Stimulated activated naive CD8-positive, alpha-beta T cell treated with anti-CD3 and anti-CD28 coated beads, Interleukin-15, amount 100 ng/mL, for 72 hours (primary cell): ENCODE data around the gene SYVN1.
"Not testable (repeated sequence)": the region's sequence is repeated elsewhere in the genome, so short reads cannot be mapped to it uniquely, and the experiment has no call there.

Experiments used
- ATAC-seq: fragments of 150-1000 bp; cut with Tn5 transposase; 2 replicates; pipeline ENCODE4 v1.10.0; 2021; ENCODE audit warnings: mild to moderate bottlenecking, moderate library complexity
- DNase-seq, 2 donors: peaks; one replicate each; pipeline ENCODE4 v3.0.0; 2021 to 2022
- H3K27ac Mint-ChIP-seq, 2 donors: one replicate each; pipeline ENCODE4 v1.8.0; 2022; ENCODE audit warnings: mild to moderate bottlenecking in 2 of 2, mixed read lengths in 2 of 2, moderate library complexity in 2 of 2
- H3K27me3 Mint-ChIP-seq: one replicate; pipeline ENCODE4 v1.8.0; 2022; ENCODE audit warnings: mixed read lengths
- H3K4me1 Mint-ChIP-seq: one replicate; pipeline ENCODE4 v1.8.0; 2022; ENCODE audit warnings: mild to moderate bottlenecking, mixed read lengths
- H3K4me3 Mint-ChIP-seq, 2 donors: one replicate each; pipeline ENCODE4 v1.8.0; 2022; ENCODE audit warnings: mild to moderate bottlenecking in 2 of 2, mixed read lengths in 2 of 2, moderate library complexity in 1 of 2
- H3K9me3 Mint-ChIP-seq, 2 donors: one replicate each; pipeline ENCODE4 v1.8.0; 2022; ENCODE audit warnings: mixed read lengths in 2 of 2

SYVN1 gene

GRCh38 chr11:65121865-65122696, 12.2 kb downstream of the SYVN1 start, which contains the start of the genes FAU and MRPL49:
TSS of gene FAU (minus strand) at chr11:65122134. CDS start at chr11:65121813, 321 bp downstream.
TSS of gene MRPL49 (plus strand) at chr11:65122321. CDS start at chr11:65122347, 26 bp downstream.
- Mint-ChIP-seq H3K27ac (peak within 1 kb of the TSS; percentile 99), H3K9me3 (no peaks in the 10 kb centered on the region), H3K4me1 (peaks cover 78% of the 10 kb centered on the region), H3K27me3 (no peaks in the 10 kb centered on the region), H3K4me3 (peak within 1 kb of the TSS; percentile 94 to 100)
- DNase-seq = peak; percentile 98 to 99
- ATAC-seq = peak; percentile 90

GRCh38 chr11:65121447-65121864, 12.9 kb downstream of the SYVN1 start:
- H3K4me1 Mint-ChIP-seq = peaks cover 78% of the 10 kb centered on the region
- peak in 1 of 2 donors; percentile 52 for DNase-seq
- no peaks in the 10 kb centered on the region for H3K9me3 Mint-ChIP-seq
- H3K4me3 Mint-ChIP-seq = peak overlapping the region; percentile 94 to 100
- peak overlapping the region; percentile 99 for H3K27ac Mint-ChIP-seq
- no peak for ATAC-seq
- no peaks in the 10 kb centered on the region for H3K27me3 Mint-ChIP-seq

- no peak for DNase-seq
- ATAC-seq = no peak
- peak overlapping the region; percentile 99 for H3K27ac Mint-ChIP-seq
- peak overlapping the region; percentile 94 to 100 for H3K4me3 Mint-ChIP-seq
- H3K27me3 Mint-ChIP-seq = no peaks in the 10 kb centered on the region
- H3K4me1 Mint-ChIP-seq = peaks cover 80% of the 10 kb centered on the region
- H3K9me3 Mint-ChIP-seq = no peaks in the 10 kb centered on the region
Observed at GRCh38 chr11:65120831-65121230, 13.5 kb downstream of the SYVN1 start.

GRCh38 chr11:65119670-65119995, 14.7 kb downstream of the SYVN1 start:
- Mint-ChIP-seq H3K27me3 (no peaks in the 10 kb centered on the region), H3K4me1 (peaks cover 82% of the 10 kb centered on the region), H3K27ac (peak overlapping the region; percentile 31 to 67), H3K9me3 (no peaks in the 10 kb centered on the region), H3K4me3 (peak overlapping the region in 1 of 2 donors; percentile 100)
- DNase-seq (no peak), ATAC-seq (no peak)

- H3K4me1 Mint-ChIP-seq = peaks cover 81% of the 10 kb centered on the region
- H3K27ac Mint-ChIP-seq = peak overlapping the region; percentile 31 to 85
- ATAC-seq, H3K27me3 Mint-ChIP-seq, DNase-seq, H3K9me3 Mint-ChIP-seq, H3K4me3 Mint-ChIP-seq: not testable (repeated sequence)
Observed at GRCh38 chr11:65118891-65119669, 15.2 kb downstream of the SYVN1 start.

GRCh38 chr11:65118097-65118837, 16.1 kb downstream of the SYVN1 start:
- H3K27ac Mint-ChIP-seq = peak overlapping the region; percentile 43 to 98
- peak overlapping the region; percentile 92 to 95 for H3K4me3 Mint-ChIP-seq
- peaks cover 83% of the 10 kb centered on the region for H3K4me1 Mint-ChIP-seq
- H3K27me3 Mint-ChIP-seq = no peaks in the 10 kb centered on the region
- DNase-seq (no peak), ATAC-seq (no peak)
- no peaks in the 10 kb centered on the region for H3K9me3 Mint-ChIP-seq

GRCh38 chr11:65117206-65118096, 16.9 kb downstream of the SYVN1 start, which contains the start of gene ZNHIT2:
TSS of gene ZNHIT2 (minus strand) at chr11:65117701. CDS start at chr11:65117653, 48 bp downstream.
- H3K27me3 Mint-ChIP-seq = no peaks in the 10 kb centered on the region
- DNase-seq (peak; percentile 100), ATAC-seq (peak; percentile 64)
- peaks cover 84% of the 10 kb centered on the region for H3K4me1 Mint-ChIP-seq
- H3K4me3 Mint-ChIP-seq = peak within 1 kb of the TSS; percentile 92 to 95
- peak within 1 kb of the TSS; percentile 97 to 98 for H3K27ac Mint-ChIP-seq
- H3K9me3 Mint-ChIP-seq = no peaks in the 10 kb centered on the region

- H3K4me3 Mint-ChIP-seq = peak overlapping the region; percentile 92 to 95
- no peaks in the 10 kb centered on the region for H3K9me3 Mint-ChIP-seq
- no peaks in the 10 kb centered on the region for H3K27me3 Mint-ChIP-seq
- ATAC-seq (peak; percentile 41), DNase-seq (peak; percentile 59 to 78)
- peak overlapping the region; percentile 95 to 97 for H3K27ac Mint-ChIP-seq
- H3K4me1 Mint-ChIP-seq = peaks cover 85% of the 10 kb centered on the region
Observed at GRCh38 chr11:65116370-65117205, 17.7 kb downstream of the SYVN1 start.

GRCh38 chr11:65115361-65116082, 18.8 kb downstream of the SYVN1 start:
- peaks cover 85% of the 10 kb centered on the region for H3K4me1 Mint-ChIP-seq
- ATAC-seq = no peak
- no peaks in the 10 kb centered on the region for H3K9me3 Mint-ChIP-seq
- no peaks in the 10 kb centered on the region for H3K27me3 Mint-ChIP-seq
- peak overlapping the region in 1 of 2 donors; percentile 63 for H3K27ac Mint-ChIP-seq
- DNase-seq = no peak
- peak overlapping the region; percentile 92 to 95 for H3K4me3 Mint-ChIP-seq

- Mint-ChIP-seq H3K27ac (peak overlapping the region in 1 of 2 donors; percentile 64), H3K27me3 (no peaks in the 10 kb centered on the region), H3K9me3 (no peaks in the 10 kb centered on the region), H3K4me1 (peaks cover 85% of the 10 kb centered on the region), H3K4me3 (no peak overlapping the region)
- DNase-seq (no peak), ATAC-seq (no peak)
Observed at GRCh38 chr11:65114538-65115171, 19.7 kb downstream of the SYVN1 start.

- Mint-ChIP-seq H3K4me3 (peak overlapping the region; percentile 94 to 97), H3K27me3 (no peaks in the 10 kb centered on the region), H3K9me3 (no peaks in the 10 kb centered on the region), H3K27ac (peak overlapping the region; percentile 64 to 69), H3K4me1 (peaks cover 79% of the 10 kb centered on the region)
- ATAC-seq (no peak), DNase-seq (no peak)
Observed at GRCh38 chr11:65113839-65114238, 20.5 kb downstream of the SYVN1 start.

GRCh38 chr11:65113361-65113756, 21.0 kb downstream of the SYVN1 start:
- no peaks in the 10 kb centered on the region for H3K9me3 Mint-ChIP-seq
- DNase-seq (no peak), ATAC-seq (no peak)
- H3K27ac Mint-ChIP-seq = peak overlapping the region; percentile 95 to 96
- H3K27me3 Mint-ChIP-seq = no peaks in the 10 kb centered on the region
- peak overlapping the region; percentile 94 to 97 for H3K4me3 Mint-ChIP-seq
- H3K4me1 Mint-ChIP-seq = peaks cover 74% of the 10 kb centered on the region
